ENCODE data around the gene ZP2.

The ZP2 gene

DNA sequence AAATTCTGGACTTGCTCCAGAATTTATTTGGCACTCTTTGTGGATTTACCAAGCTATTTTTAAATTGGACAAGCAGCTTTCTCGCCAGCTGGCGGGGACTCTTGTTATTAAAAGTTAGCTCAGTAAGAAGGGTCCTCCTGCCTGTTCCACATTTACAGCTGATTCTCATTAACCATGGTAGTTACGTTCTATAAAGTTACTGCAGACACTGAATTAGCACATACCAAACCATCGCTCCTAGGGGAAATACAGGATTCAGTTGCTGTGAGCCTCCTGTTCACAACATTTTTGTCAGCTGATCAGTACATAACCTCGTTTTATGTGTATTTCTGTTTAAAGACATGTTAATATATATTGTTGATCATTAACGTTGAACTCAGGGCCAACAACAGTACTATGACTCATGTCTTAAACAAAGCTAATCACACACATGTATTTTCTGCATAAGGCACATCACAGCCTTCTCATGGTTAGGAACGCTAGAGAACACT, 48.7 kb downstream of the ZP2 start:
- ATAC-seq = no peak
- TF ChIP-seq ZFP3 (CRISPR knock-in tag; IDR thresholded peaks at IDR 0.05) (no peak), SNAI2 (CRISPR knock-in tag; IDR thresholded peaks at IDR 0.05) (no peak), OSR1 (CRISPR knock-in tag; IDR thresholded peaks at IDR 0.05) (no peak), BACH2 (CRISPR knock-in tag; IDR thresholded peaks at IDR 0.05; ENCODE audit: borderline replicate concordance) (no peak), RARB (CRISPR knock-in tag; IDR thresholded peaks at IDR 0.05) (no peak), TOX (CRISPR knock-in tag; IDR thresholded peaks at IDR 0.05; ENCODE audit: borderline replicate concordance) (no peak), ESRRG (CRISPR knock-in tag; IDR thresholded peaks at IDR 0.05) (no peak)

GRCh38 chr16:21161211-21161610, 50.2 kb downstream of the ZP2 start:
- TF ChIP-seq ZNF70 (CRISPR knock-in tag; IDR thresholded peaks at IDR 0.05) (no peak), BACH2 (CRISPR knock-in tag; IDR thresholded peaks at IDR 0.05; ENCODE audit: borderline replicate concordance) (no peak), OSR1 (CRISPR knock-in tag; IDR thresholded peaks at IDR 0.05) (no peak), ZC3H10 (CRISPR knock-in tag; IDR thresholded peaks at IDR 0.05) (no peak), CSRNP3 (CRISPR knock-in tag; IDR thresholded peaks at IDR 0.05) (no peak), PATZ1 (CRISPR knock-in tag; IDR thresholded peaks at IDR 0.05; ENCODE audit: borderline replicate concordance) (no peak), SNAI2 (CRISPR knock-in tag; IDR thresholded peaks at IDR 0.05) (no peak), ISL1 (CRISPR knock-in tag; IDR thresholded peaks at IDR 0.05) (no peak), ZFP30 (CRISPR knock-in tag; IDR thresholded peaks at IDR 0.05) (no peak), ZNF8 (CRISPR knock-in tag; IDR thresholded peaks at IDR 0.05) (no peak), ARNTL (CRISPR knock-in tag; IDR thresholded peaks at IDR 0.05; ENCODE audit: borderline replicate concordance, low read depth) (no peak), ZFP3 (CRISPR knock-in tag; IDR thresholded peaks at IDR 0.05) (no peak), TCF4 (CRISPR knock-in tag; IDR thresholded peaks at IDR 0.05; ENCODE audit: borderline replicate concordance) (no peak)
- TF ChIP-seq, protein P1, sequence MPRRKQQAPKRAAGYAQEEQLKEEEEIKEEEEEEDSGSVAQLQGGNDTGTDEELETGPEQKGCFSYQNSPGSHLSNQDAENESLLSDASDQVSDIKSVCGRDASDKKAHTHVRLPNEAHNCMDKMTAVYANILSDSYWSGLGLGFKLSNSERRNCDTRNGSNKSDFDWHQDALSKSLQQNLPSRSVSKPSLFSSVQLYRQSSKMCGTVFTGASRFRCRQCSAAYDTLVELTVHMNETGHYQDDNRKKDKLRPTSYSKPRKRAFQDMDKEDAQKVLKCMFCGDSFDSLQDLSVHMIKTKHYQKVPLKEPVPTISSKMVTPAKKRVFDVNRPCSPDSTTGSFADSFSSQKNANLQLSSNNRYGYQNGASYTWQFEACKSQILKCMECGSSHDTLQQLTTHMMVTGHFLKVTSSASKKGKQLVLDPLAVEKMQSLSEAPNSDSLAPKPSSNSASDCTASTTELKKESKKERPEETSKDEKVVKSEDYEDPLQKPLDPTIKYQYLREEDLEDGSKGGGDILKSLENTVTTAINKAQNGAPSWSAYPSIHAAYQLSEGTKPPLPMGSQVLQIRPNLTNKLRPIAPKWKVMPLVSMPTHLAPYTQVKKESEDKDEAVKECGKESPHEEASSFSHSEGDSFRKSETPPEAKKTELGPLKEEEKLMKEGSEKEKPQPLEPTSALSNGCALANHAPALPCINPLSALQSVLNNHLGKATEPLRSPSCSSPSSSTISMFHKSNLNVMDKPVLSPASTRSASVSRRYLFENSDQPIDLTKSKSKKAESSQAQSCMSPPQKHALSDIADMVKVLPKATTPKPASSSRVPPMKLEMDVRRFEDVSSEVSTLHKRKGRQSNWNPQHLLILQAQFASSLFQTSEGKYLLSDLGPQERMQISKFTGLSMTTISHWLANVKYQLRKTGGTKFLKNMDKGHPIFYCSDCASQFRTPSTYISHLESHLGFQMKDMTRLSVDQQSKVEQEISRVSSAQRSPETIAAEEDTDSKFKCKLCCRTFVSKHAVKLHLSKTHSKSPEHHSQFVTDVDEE (CRISPR knock-in tag; IDR thresholded peaks at IDR 0.05) = no peak
- TF ChIP-seq, protein P2, sequence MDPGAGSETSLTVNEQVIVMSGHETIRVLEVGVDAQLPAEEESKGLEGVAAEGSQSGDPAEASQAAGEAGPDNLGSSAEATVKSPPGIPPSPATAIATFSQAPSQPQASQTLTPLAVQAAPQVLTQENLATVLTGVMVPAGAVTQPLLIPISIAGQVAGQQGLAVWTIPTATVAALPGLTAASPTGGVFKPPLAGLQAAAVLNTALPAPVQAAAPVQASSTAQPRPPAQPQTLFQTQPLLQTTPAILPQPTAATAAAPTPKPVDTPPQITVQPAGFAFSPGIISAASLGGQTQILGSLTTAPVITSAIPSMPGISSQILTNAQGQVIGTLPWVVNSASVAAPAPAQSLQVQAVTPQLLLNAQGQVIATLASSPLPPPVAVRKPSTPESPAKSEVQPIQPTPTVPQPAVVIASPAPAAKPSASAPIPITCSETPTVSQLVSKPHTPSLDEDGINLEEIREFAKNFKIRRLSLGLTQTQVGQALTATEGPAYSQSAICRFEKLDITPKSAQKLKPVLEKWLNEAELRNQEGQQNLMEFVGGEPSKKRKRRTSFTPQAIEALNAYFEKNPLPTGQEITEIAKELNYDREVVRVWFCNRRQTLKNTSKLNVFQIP (CRISPR knock-in tag; IDR thresholded peaks at IDR 0.05; ENCODE audit: borderline replicate concordance, low read depth) = no peak
- TF ChIP-seq, protein P3, sequence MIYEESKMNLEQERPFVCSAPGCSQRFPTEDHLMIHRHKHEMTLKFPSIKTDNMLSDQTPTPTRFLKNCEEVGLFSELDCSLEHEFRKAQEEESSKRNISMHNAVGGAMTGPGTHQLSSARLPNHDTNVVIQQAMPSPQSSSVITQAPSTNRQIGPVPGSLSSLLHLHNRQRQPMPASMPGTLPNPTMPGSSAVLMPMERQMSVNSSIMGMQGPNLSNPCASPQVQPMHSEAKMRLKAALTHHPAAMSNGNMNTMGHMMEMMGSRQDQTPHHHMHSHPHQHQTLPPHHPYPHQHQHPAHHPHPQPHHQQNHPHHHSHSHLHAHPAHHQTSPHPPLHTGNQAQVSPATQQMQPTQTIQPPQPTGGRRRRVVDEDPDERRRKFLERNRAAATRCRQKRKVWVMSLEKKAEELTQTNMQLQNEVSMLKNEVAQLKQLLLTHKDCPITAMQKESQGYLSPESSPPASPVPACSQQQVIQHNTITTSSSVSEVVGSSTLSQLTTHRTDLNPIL (CRISPR knock-in tag; IDR thresholded peaks at IDR 0.05; ENCODE audit: low read depth) = no peak
- ATAC-seq = no peak

DNA sequence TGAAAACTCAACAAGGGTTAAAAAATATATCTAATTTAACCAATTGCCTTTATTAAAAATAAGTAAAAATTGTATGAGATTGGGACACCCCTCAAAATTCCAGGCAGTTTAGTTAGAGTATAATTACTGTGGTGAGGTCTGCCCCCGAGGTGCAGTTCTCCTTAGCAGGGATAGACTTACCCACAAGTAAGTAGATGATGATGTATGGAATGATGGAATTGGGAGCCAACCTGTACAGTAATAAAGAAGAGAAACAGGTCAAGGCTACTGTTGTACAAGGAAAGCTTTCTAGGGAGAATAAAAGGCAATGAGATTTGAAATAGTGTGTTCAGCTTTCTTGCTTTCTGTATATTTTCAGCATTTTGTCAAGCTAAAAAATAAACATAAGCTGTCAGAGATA, 51.1 kb downstream of the ZP2 start:
- no peak for ATAC-seq
- TF ChIP-seq ZFP3 (CRISPR knock-in tag; IDR thresholded peaks at IDR 0.05) (no peak), CSRNP3 (CRISPR knock-in tag; IDR thresholded peaks at IDR 0.05) (no peak), ZNF8 (CRISPR knock-in tag; IDR thresholded peaks at IDR 0.05) (no peak), PPARA (CRISPR knock-in tag; IDR thresholded peaks at IDR 0.05; ENCODE audit: borderline replicate concordance) (no peak), ISL1 (CRISPR knock-in tag; IDR thresholded peaks at IDR 0.05) (no peak), OSR1 (CRISPR knock-in tag; IDR thresholded peaks at IDR 0.05) (no peak), CSDC2 (CRISPR knock-in tag; IDR thresholded peaks at IDR 0.05) (no peak), ESRRG (CRISPR knock-in tag; IDR thresholded peaks at IDR 0.05) (no peak), ZFP30 (CRISPR knock-in tag; IDR thresholded peaks at IDR 0.05) (no peak), TCF4 (CRISPR knock-in tag; IDR thresholded peaks at IDR 0.05; ENCODE audit: borderline replicate concordance) (no peak), BACH2 (CRISPR knock-in tag; IDR thresholded peaks at IDR 0.05; ENCODE audit: borderline replicate concordance) (no peak), RARB (CRISPR knock-in tag; IDR thresholded peaks at IDR 0.05) (no peak), SNAI2 (CRISPR knock-in tag; IDR thresholded peaks at IDR 0.05) (no peak)
- TF ChIP-seq, protein P2 (CRISPR knock-in tag; IDR thresholded peaks at IDR 0.05; ENCODE audit: borderline replicate concordance, low read depth) = no peak
- TF ChIP-seq, protein P1 (CRISPR knock-in tag; IDR thresholded peaks at IDR 0.05) = no peak
